ENCODE results near the gene HDAC5. TPM values are rescaled to one million over a fixed set of nuclear protein-coding genes. Genes with fewer than 3 reads are reported as not detected.
"Not testable (repeated sequence)": the region's sequence is repeated elsewhere in the genome, so short reads cannot be mapped to it uniquely, and the experiment has no call there.

The HDAC5 gene
- total RNA-seq, 1 experiment from 2014 or later: 22.4 TPM

DNA sequence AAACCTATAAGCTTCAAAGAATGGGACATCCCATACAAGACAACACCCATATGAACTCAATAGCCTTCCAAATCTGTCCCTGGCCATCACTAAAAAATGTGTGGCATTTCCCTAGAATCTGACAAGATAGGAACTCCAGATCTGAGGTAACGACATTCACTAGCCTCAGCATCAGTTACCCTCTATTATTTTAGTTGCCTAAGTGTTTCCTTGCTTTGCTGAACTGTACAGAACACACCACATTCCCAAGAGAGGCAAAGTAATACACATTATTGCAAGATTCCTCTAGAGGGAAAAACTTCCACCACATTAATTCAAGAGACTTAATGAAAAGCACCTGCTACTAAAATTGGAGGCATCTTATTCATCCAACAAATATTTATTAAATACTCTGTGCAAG lies 62.0 kb downstream of the HDAC5 start:
- TF ChIP-seq, protein P1, sequence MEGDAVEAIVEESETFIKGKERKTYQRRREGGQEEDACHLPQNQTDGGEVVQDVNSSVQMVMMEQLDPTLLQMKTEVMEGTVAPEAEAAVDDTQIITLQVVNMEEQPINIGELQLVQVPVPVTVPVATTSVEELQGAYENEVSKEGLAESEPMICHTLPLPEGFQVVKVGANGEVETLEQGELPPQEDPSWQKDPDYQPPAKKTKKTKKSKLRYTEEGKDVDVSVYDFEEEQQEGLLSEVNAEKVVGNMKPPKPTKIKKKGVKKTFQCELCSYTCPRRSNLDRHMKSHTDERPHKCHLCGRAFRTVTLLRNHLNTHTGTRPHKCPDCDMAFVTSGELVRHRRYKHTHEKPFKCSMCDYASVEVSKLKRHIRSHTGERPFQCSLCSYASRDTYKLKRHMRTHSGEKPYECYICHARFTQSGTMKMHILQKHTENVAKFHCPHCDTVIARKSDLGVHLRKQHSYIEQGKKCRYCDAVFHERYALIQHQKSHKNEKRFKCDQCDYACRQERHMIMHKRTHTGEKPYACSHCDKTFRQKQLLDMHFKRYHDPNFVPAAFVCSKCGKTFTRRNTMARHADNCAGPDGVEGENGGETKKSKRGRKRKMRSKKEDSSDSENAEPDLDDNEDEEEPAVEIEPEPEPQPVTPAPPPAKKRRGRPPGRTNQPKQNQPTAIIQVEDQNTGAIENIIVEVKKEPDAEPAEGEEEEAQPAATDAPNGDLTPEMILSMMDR (IDR thresholded peaks at IDR 0.05; ENCODE audit: unreplicated experiment): no peak
- intact Hi-C loops (cut with micrococcal nuclease; ENCODE audit: unreplicated experiment): no loop called here
- Mint-ChIP-seq H3K36me3 (ENCODE audit: insufficient read depth, unreplicated experiment) (peaks cover 88% of the 10 kb centered on the region), H3K4me1 (ENCODE audit: low read depth, unreplicated experiment) (peaks cover 25% of the 10 kb centered on the region), H3K4me3 (ENCODE audit: low read depth, unreplicated experiment) (no peak overlapping the region), H3K27ac (ENCODE audit: unreplicated experiment) (no peak overlapping the region), H3K27me3 (ENCODE audit: unreplicated experiment) (no peaks in the 10 kb centered on the region), H3K9me3 (ENCODE audit: low read depth, unreplicated experiment) (no peaks in the 10 kb centered on the region)
- CTCF ChIA-PET: interaction anchor here (0.7 to 1.1 kb wide), 3 partner anchors 20 to 276 kb away, joined by 3 to 6 read pairs (median 5); no protein-coding TSS in a partner anchor
- BruUV-seq (replicated peaks): no TSS peak
- DNase-seq: no peak

DNA sequence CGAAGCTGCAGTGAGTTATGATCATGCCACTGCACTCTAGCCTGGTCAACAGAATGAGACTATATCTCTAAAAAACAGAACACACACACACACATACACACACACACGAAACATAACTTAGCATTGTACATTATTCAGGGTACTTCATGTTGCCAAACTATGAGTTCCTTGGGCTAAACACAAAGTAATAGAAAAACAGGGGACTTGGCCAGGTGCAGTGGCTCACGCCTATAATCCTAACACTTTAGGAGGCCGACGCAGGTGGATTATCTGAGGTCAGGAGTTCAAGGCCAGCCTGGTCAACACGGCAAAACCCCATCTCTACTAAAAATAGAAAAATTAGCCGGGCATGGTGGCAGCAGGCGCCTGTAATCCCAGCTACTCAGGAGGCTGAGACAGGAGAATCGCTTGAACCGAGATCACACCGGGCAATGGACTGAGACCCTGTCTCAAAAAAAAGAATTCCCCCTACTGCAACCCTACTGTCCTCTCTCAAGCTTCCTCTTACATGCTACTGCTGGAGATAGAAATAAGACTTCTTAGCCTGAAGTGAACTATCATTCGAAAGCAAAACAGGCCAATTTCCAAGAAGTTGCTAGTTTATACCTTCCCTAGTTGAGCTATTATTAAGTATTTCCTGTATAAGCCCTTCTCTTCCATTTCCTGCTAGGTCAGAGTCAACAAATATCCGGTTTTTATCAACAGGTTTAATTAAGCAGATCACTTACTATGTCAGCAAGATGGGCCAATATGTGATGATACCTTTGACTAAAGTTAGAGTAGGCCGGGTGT lies 64.1 kb downstream of the HDAC5 start:
- no TSS peak for BruUV-seq (replicated peaks)
- Mint-ChIP-seq H3K4me3 (ENCODE audit: low read depth, unreplicated experiment) (no peak overlapping the region), H3K9me3 (ENCODE audit: low read depth, unreplicated experiment) (no peaks in the 10 kb centered on the region), H3K36me3 (ENCODE audit: insufficient read depth, unreplicated experiment) (peaks cover 85% of the 10 kb centered on the region), H3K4me1 (ENCODE audit: low read depth, unreplicated experiment) (peaks cover 18% of the 10 kb centered on the region), H3K27me3 (ENCODE audit: unreplicated experiment) (no peaks in the 10 kb centered on the region), H3K27ac (ENCODE audit: unreplicated experiment) (no peak overlapping the region)
- TF ChIP-seq, protein P1 (IDR thresholded peaks at IDR 0.05; ENCODE audit: unreplicated experiment): no peak
- intact Hi-C loops (cut with micrococcal nuclease; ENCODE audit: unreplicated experiment): no loop called here
- no peak for DNase-seq
- CTCF ChIA-PET: interaction anchor here (0.6 kb wide), 1 partner anchor 70 kb away, joined by 3 read pairs; no protein-coding TSS in a partner anchor

DNA sequence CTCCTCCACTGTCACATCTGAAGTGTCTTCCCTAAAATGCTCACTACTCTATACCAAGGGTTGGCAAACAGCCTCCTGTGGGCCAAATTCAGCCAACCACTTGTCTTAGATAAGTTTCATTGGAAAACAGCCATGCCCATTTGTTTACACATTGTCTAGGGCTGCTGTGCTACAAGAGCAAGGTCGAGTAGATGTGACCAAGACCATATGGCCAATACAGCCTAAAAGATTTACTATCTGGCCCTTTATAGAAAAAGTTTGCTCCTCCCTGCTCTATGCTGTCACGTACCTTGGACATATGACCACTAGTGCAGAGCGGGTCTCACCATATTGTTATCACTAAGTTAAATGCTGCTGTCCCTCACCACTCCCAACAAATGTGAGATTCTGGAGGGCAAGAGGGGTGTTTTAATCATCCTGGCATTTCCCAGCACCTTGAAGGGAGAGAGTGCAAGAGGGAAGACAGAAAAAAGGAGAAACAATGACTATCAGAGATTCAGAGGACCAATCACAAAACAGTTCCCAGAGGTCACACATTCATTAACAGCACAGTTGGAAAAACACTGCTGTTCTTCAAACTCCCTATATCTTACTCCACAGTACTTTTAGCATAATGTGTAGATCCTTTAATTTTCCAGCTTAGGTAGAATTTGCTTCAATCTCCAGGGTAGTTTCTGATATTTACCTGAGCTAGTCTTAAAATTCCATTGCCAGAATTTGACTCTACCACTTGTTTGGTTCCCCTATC lies 70.1 kb downstream of the HDAC5 start:
- Mint-ChIP-seq H3K27me3 (ENCODE audit: unreplicated experiment) (no peaks in the 10 kb centered on the region), H3K27ac (ENCODE audit: unreplicated experiment) (no peak overlapping the region), H3K4me1 (ENCODE audit: low read depth, unreplicated experiment) (peaks cover 11% of the 10 kb centered on the region), H3K9me3 (ENCODE audit: low read depth, unreplicated experiment) (no peaks in the 10 kb centered on the region), H3K36me3 (ENCODE audit: insufficient read depth, unreplicated experiment) (peaks cover 84% of the 10 kb centered on the region), H3K4me3 (ENCODE audit: low read depth, unreplicated experiment) (no peak overlapping the region)
- BruUV-seq (replicated peaks): no TSS peak
- TF ChIP-seq, protein P1 (IDR thresholded peaks at IDR 0.05; ENCODE audit: unreplicated experiment): no peak
- CTCF ChIA-PET: interaction anchor here (0.7 kb wide), 1 partner anchor 25 kb away, joined by 3 read pairs; no protein-coding TSS in a partner anchor
- intact Hi-C loops (cut with micrococcal nuclease; ENCODE audit: unreplicated experiment): no loop called here
- DNase-seq: no peak

DNA sequence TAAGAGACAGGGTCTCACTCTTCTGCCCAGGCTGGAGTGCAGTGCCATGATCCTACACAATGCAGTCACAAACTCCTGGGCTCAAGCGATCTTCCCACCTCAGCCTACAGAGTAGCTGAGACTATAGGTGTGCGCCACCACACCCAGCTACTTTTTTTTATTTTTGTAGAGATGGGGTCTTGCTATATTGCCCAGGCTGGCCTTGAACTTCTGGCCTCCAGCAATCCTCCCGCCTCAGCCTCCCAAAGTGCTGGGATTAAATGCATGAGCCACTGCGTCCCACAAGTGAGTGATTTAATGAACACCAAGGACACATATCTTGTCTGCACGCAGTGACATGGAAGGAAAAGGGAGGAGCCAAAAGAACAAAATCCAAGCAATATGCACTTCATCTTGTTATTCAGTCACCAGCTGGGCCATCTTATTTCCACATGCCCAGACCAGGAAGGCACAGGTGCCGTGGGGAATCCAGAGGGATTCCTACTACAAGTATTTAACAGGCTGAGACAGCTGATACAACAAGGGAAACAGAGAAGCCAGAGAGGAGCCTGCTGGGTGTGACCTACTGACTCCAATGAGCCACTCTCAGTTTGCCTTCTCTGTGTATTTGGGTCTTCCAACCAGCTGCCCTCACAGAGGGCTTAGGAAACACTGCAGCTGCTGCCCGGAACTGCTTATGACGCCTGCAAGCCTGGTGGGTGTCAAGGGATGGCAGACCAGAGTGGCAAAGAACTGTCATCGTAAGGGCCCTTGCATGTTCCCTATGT lies 74.0 kb downstream of the HDAC5 start:
- intact Hi-C loops (cut with micrococcal nuclease; ENCODE audit: unreplicated experiment): no loop called here
- H3K36me3 Mint-ChIP-seq (ENCODE audit: insufficient read depth, unreplicated experiment): peaks cover 83% of the 10 kb centered on the region
- CTCF ChIA-PET: no interaction called here

DNA sequence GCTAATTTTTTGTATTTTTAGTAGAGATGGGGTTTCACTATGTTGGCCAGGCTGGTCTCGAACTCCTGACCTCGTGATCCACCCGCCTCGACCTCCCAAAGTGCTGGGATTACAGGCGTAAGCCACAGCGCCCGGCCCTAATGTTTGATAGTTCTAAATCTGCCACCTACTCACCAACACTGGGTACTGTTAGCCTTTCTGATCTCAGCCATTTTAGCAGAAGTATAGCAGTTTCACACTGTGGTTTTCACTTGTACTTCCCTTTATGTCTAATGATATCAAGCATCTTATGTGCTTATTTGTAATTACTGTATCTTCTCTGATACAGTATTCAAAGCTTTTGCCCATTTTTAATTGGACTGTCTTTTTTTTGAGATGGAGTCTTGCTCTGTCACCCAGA lies 76.5 kb downstream of the HDAC5 start:
- BruUV-seq (replicated peaks); DNase-seq; H3K27me3 Mint-ChIP-seq (ENCODE audit: unreplicated experiment); H3K9me3 Mint-ChIP-seq (ENCODE audit: low read depth, unreplicated experiment); intact Hi-C loops (cut with micrococcal nuclease; ENCODE audit: unreplicated experiment); H3K4me3 Mint-ChIP-seq (ENCODE audit: low read depth, unreplicated experiment); H3K27ac Mint-ChIP-seq (ENCODE audit: unreplicated experiment); H3K4me1 Mint-ChIP-seq (ENCODE audit: low read depth, unreplicated experiment): not testable (repeated sequence)
- H3K36me3 Mint-ChIP-seq (ENCODE audit: insufficient read depth, unreplicated experiment): peaks cover 74% of the 10 kb centered on the region
- CTCF ChIA-PET: interaction anchor here (0.6 kb wide), 1 partner anchor 17 kb away, joined by 3 read pairs; no protein-coding TSS in a partner anchor

More for the DNA sequence above, 74.0 kb downstream of the HDAC5 start:
- Mint-ChIP-seq H3K9me3 (ENCODE audit: low read depth, unreplicated experiment) (no peaks in the 10 kb centered on the region), H3K27ac (ENCODE audit: unreplicated experiment) (no peak overlapping the region), H3K27me3 (ENCODE audit: unreplicated experiment) (no peaks in the 10 kb centered on the region), H3K4me1 (ENCODE audit: low read depth, unreplicated experiment) (peaks cover 9% of the 10 kb centered on the region), H3K4me3 (ENCODE audit: low read depth, unreplicated experiment) (no peak overlapping the region)
- TF ChIP-seq, protein P1 (IDR thresholded peaks at IDR 0.05; ENCODE audit: unreplicated experiment): no peak
- BruUV-seq (replicated peaks): no TSS peak
- DNase-seq: no peak
